Measurements from ENCODE around the gene PRKCB. TPM values are rescaled to one million over a fixed set of nuclear protein-coding genes. Genes with fewer than 3 reads are reported as not detected.
"Not testable (repeated sequence)": the region's sequence is repeated elsewhere in the genome, so short reads cannot be mapped to it uniquely, and the experiment has no call there.

The PRKCB gene
- total and polyA plus RNA-seq, 12 donors, result 0.30 to 8.8 (median 1.1) TPM

DNA sequence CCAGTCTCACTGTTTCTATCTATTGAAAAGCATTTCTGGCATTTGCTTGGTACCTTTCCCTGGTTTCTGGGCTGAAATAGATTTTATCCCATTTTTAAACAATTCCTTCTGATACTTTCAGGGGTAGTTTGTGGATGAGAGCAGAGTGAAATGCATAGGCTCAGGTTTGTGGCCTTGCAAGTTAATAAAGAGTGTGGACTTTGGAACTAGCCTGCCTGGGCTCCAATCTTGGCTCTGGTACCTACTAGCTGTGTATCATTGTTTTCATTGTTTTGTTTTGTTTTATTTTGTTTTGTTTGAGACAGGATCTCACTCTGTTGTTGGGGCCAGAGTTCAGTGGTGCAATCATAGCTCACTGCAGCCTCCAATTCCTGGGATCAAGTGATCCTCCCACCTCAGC is 175.5 kb downstream of the PRKCB start:
- Histone ChIP-seq H3K9me3 (no peaks in the 10 kb centered on the region), H3K27me3 (peaks cover 0 to 36% (median 5%) of the 10 kb centered on the region in 7 donors), H3K4me1 (peaks cover 0 to 34% (median 0%) of the 10 kb centered on the region in 9 donors), H3K4me3 (no peak overlapping the region), H3K36me3 (no peaks in the 10 kb centered on the region), H3K27ac (no peak overlapping the region)
- TF ChIP-seq, protein P1, sequence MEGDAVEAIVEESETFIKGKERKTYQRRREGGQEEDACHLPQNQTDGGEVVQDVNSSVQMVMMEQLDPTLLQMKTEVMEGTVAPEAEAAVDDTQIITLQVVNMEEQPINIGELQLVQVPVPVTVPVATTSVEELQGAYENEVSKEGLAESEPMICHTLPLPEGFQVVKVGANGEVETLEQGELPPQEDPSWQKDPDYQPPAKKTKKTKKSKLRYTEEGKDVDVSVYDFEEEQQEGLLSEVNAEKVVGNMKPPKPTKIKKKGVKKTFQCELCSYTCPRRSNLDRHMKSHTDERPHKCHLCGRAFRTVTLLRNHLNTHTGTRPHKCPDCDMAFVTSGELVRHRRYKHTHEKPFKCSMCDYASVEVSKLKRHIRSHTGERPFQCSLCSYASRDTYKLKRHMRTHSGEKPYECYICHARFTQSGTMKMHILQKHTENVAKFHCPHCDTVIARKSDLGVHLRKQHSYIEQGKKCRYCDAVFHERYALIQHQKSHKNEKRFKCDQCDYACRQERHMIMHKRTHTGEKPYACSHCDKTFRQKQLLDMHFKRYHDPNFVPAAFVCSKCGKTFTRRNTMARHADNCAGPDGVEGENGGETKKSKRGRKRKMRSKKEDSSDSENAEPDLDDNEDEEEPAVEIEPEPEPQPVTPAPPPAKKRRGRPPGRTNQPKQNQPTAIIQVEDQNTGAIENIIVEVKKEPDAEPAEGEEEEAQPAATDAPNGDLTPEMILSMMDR (IDR thresholded peaks at IDR 0.05), result no peak
- DNase-seq (no peak), ATAC-seq (no peak)
- intact Hi-C loops (cut with DNase I), result loop anchor here (2.0 to 10.0 kb wide), 5 partner anchors 208 to 274 kb away; no protein-coding TSS in a partner anchor

GRCh38 chr16:24013054-24013636 is 177.4 kb downstream of the PRKCB start:
- Histone ChIP-seq H3K27me3 (peaks cover 0 to 36% (median 5%) of the 10 kb centered on the region in 7 donors), H3K4me3 (no peak overlapping the region), H3K9me3 (no peaks in the 10 kb centered on the region), H3K27ac (no peak overlapping the region), H3K36me3 (no peaks in the 10 kb centered on the region), H3K4me1 (peaks cover 0 to 34% (median 0%) of the 10 kb centered on the region in 9 donors)
- TF ChIP-seq, protein P1 (IDR thresholded peaks at IDR 0.05), result no peak
- ATAC-seq, result no peak
- 74 to 79% methylated on average over 5 of the region's 5 CpGs for WGBS, 2 donors
- intact Hi-C loops (cut with DNase I), result loop anchor here in 3 of 10 donors (5.0 to 10.0 kb wide), 3 partner anchors 218 to 276 kb away; no protein-coding TSS in a partner anchor
- DNase-seq, result no peak

DNA sequence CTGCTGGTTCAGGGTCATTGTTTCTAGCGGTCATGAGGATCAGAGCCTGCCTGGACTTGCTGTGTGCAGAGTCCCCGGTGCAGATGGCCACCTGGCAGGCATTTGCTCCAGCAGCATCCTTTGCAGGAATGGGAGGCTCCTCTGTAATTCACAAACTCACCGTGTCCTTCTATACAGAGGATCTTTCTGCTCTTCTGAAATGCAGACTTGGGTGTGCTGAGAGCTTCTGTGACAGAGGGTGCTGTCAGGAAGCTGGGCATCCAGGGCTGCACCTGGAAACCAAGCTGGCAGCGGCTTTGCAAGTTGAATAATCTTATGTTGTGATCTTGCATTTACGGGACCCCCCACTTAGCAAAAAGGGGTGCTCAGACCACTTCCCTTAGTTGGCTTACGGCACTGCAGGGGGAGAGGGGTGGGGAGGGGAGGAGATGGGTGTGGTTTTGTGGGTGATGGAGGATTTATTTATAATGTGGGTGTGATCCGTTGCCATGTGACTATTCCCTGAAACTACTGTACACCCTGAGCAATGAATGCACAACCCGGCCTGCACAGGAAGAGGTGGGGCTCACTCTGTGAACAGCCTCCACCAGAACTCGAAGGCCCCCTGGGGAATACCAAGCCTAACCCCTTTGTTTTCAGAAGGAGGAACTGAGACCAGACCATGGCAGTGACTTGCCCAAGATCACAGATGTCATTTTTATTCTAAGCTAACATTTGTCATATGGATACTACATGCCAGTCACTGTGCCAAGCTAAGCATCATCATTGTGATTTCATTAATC is 178.3 kb downstream of the PRKCB start:
- DNase-seq, result peak in 1 of 2 donors; percentile 16
- TF ChIP-seq, protein P1 (IDR thresholded peaks at IDR 0.05), result no peak

DNA sequence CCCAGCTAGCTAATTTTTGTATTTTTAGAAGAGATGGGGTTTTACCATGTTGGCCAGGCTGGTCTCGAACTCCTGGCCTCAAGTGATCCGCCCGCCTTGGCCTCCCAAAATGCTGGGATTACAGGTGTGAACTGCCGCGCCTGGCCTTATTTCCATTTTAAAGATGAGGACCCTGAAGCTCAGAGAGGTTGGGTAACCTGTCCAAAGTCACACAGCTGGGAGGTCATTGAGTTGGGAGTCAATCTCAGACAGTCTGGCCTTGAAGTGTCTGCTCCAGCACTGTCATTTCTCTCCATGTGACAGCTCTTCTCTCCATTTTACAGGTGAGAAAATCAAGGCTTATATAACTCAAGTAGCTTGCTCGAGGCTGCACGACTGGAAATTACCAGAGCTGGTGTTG is 179.2 kb downstream of the PRKCB start:
- intact Hi-C loops (cut with DNase I), result loop anchor here in 3 of 10 donors (5.0 to 10.0 kb wide), 3 partner anchors 220 to 278 kb away; no protein-coding TSS in a partner anchor
- peaks cover 0 to 36% (median 5%) of the 10 kb centered on the region in 7 donors for H3K27me3 ChIP-seq

More for the DNA sequence above, 178.3 kb downstream of the PRKCB start:
- H3K36me3 ChIP-seq, result no peaks in the 10 kb centered on the region
- H3K27me3 ChIP-seq, result peaks cover 0 to 36% (median 5%) of the 10 kb centered on the region in 7 donors
- peaks cover 0 to 26% (median 0%) of the 10 kb centered on the region in 9 donors for H3K4me1 ChIP-seq
- no peak overlapping the region for H3K4me3 ChIP-seq
- WGBS, 2 donors, result 43 to 51% methylated on average over 9 of the region's 9 CpGs
- intact Hi-C loops (cut with DNase I), result loop anchor here in 3 of 10 donors (5.0 to 10.0 kb wide), 3 partner anchors 219 to 277 kb away; no protein-coding TSS in a partner anchor
- no peak overlapping the region for H3K27ac ChIP-seq
- peak in 5 of 8 donors; percentile 46 to 71 (median 47) for ATAC-seq
- no peaks in the 10 kb centered on the region for H3K9me3 ChIP-seq

More for the DNA sequence above, 179.2 kb downstream of the PRKCB start:
- not testable (repeated sequence) for H3K27ac ChIP-seq, H3K4me3 ChIP-seq, DNase-seq, H3K36me3 ChIP-seq, H3K9me3 ChIP-seq, ATAC-seq
- H3K4me1 ChIP-seq, result peaks cover 0 to 22% (median 0%) of the 10 kb centered on the region in 9 donors
- WGBS, 2 donors, result 78 to 90% methylated on average over 7 of the region's 7 CpGs
